Sigmoid colon (tissue), 4 donors: ENCODE data around the gene HDAC7.

Experiments used
- CTCF ChIP-seq, 4 experiments: fragments of 450-650 bp in 3 of 4; fragments of 200-600 bp in 1 of 4; IDR thresholded peaks; one replicate each; pipeline ENCODE4 v1.5.1; 2016 to 2019; ENCODE audit warnings: antibody characterized with exemption in 4 of 4, mild to moderate bottlenecking in 3 of 4, moderate library complexity in 2 of 4
- EP300 ChIP-seq, 4 donors: sonication (generic); formaldehyde crosslinking; IDR thresholded peaks; one replicate each; pipeline ENCODE4 v1.6.1; 2017; ENCODE audit warnings: antibody characterized with exemption in 4 of 4
- POLR2A ChIP-seq, 2 donors: fragments of 450-650 bp; IDR thresholded peaks; one replicate each; pipeline ENCODE4 v1.6.1; 2016; ENCODE audit warnings: antibody characterized with exemption in 2 of 2, mild to moderate bottlenecking in 2 of 2, moderate library complexity in 2 of 2
- POLR2AphosphoS5 ChIP-seq, 4 donors: sonication (generic); formaldehyde crosslinking; IDR thresholded peaks; one replicate each; pipeline ENCODE4 v1.6.1; 2017; ENCODE audit warnings: antibody characterized with exemption in 4 of 4

DNA sequence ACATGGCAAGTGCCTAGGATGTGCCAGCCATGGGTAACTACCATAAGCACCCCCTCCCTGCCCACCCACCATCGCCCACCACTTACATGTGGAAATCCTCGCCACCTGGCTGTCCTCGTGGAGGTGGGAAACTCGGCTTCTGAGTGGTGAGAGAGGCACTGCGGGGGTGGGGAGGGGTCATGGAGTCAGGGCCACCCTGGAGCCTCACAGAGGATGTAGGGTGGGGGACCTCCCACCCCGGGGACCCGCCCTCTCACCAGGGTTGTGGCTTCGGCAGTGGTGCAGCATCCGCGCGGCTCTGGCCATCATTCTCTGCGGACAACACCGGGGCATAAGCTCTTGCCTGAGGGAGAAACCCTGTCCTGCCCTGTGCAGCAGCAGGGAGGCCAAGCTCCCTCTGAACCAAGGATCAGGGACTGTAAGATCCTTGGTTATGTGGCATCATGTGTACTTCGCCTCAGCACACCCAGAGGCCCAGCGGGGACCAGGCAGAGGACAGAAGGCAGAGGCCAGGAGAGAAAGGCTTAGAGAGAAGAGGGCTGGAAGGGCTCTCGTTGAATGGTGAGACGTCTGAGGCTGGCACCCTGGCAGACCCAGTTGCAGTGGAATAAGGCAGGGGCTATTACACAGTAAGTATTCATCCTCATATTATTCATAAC is 81.6 kb downstream of the HDAC7 start:
- TF ChIP-seq POLR2A (IDR thresholded peaks at IDR 0.05), result no peak
- no peak for TF ChIP-seq CTCF (IDR thresholded peaks at IDR 0.05)
- TF ChIP-seq POLR2AphosphoS5 (IDR thresholded peaks at IDR 0.05), result no peak
- TF ChIP-seq EP300 (IDR thresholded peaks at IDR 0.05), result no peak
